Stimulated activated naive CD8-positive, alpha-beta T cell treated with anti-CD3 and anti-CD28 coated beads, Interleukin-15, Interleukin-2, amounts not matched to agents 100 U/mL and 50 U/mL, for 24 hours (primary cell): ENCODE data around the gene GCK.

Experiments
- ATAC-seq: fragments of 150-1000 bp; cut with Tn5 transposase; one replicate; pipeline ENCODE4 v1.10.0; 2021
- DNase-seq: peaks from one replicate; pipeline ENCODE4 v3.0.0; 2021

Gene GCK

GRCh38 chr7:44222776-44223261 is 33.6 kb upstream of the GCK start:
- ATAC-seq (no peak), DNase-seq (no peak)

GRCh38 chr7:44222074-44222473 is 32.8 kb upstream of the GCK start:
- no peak for ATAC-seq

GRCh38 chr7:44221231-44221791 is 32.1 kb upstream of the GCK start:
- no peak for DNase-seq
- no peak for ATAC-seq

More at GRCh38 chr7:44222074-44222473, 32.8 kb upstream of the GCK start:
- DNase-seq, result no peak

GRCh38 chr7:44220358-44221112 is 31.3 kb upstream of the GCK start:
- DNase-seq (no peak), ATAC-seq (no peak)

GRCh38 chr7:44220046-44220357 is 30.8 kb upstream of the GCK start:
- no peak for ATAC-seq

GRCh38 chr7:44219371-44220045 is 30.3 kb upstream of the GCK start:
- no peak for ATAC-seq
- DNase-seq, result no peak

More at GRCh38 chr7:44220046-44220357, 30.8 kb upstream of the GCK start:
- no peak for DNase-seq

- ATAC-seq, result no peak
- no peak for DNase-seq
These were observed 29.4 kb upstream of the GCK start for GRCh38 chr7:44218418-44219201.

- DNase-seq (no peak), ATAC-seq (no peak)
These were observed 28.7 kb upstream of the GCK start for GRCh38 chr7:44217852-44218402.

- DNase-seq (no peak), ATAC-seq (no peak)
These were observed 28.0 kb upstream of the GCK start for GRCh38 chr7:44217223-44217714.

GRCh38 chr7:44216521-44217222 is 27.4 kb upstream of the GCK start:
- DNase-seq (no peak), ATAC-seq (no peak)

GRCh38 chr7:44216019-44216418 is 26.8 kb upstream of the GCK start:
- ATAC-seq, result no peak

GRCh38 chr7:44215531-44215930 is 26.3 kb upstream of the GCK start:
- ATAC-seq, result no peak
- no peak for DNase-seq

More at GRCh38 chr7:44216019-44216418, 26.8 kb upstream of the GCK start:
- DNase-seq, result no peak

- DNase-seq (no peak), ATAC-seq (no peak)
These were observed 24.7 kb upstream of the GCK start for GRCh38 chr7:44213877-44214388.

- ATAC-seq (no peak), DNase-seq (no peak)
These were observed 24.1 kb upstream of the GCK start for GRCh38 chr7:44213206-44213876.

GRCh38 chr7:44212581-44213184 is 23.4 kb upstream of the GCK start:
- no peak for ATAC-seq
- DNase-seq, result no peak

GRCh38 chr7:44212018-44212417 is 22.8 kb upstream of the GCK start:
- ATAC-seq, result no peak
- DNase-seq, result no peak

- ATAC-seq (no peak), DNase-seq (no peak)
These were observed 22.0 kb upstream of the GCK start for GRCh38 chr7:44211126-44211675.

- ATAC-seq, result no peak
- DNase-seq, result no peak
These were observed 20.9 kb upstream of the GCK start for GRCh38 chr7:44210107-44210506.

GRCh38 chr7:44208085-44208484 is 18.8 kb upstream of the GCK start:
- no peak for DNase-seq
- ATAC-seq, result no peak

- DNase-seq (no peak), ATAC-seq (no peak)
These were observed 16.8 kb upstream of the GCK start for GRCh38 chr7:44206008-44206407.
